Stimulated activated CD4-positive, alpha-beta T cell treated with anti-CD3 and anti-CD28 coated beads, Interleukin-15, amount 100 ng/mL, for 1 hour (primary cell): ENCODE results near the gene SASH3.

Experiments
- DNase-seq, 2 donors: peaks; one replicate each; pipeline ENCODE4 v3.0.0-alpha.2; 2020; ENCODE audit warnings: low read depth in 1 of 2, low spot score in 1 of 2

The SASH3 gene

GRCh38 chrX:129808158-129808828 lies 28.5 kb downstream of the SASH3 start:
- DNase-seq: no peak

GRCh38 chrX:129808829-129809796 lies 29.4 kb downstream of the SASH3 start:
- no peak for DNase-seq

- DNase-seq: no peak
Measured at GRCh38 chrX:129813662-129814368, 34.1 kb downstream of the SASH3 start.

GRCh38 chrX:129818123-129818522 lies 38.4 kb downstream of the SASH3 start:
- no peak for DNase-seq

GRCh38 chrX:129823115-129823514 lies 43.4 kb downstream of the SASH3 start:
- DNase-seq: peak in 1 of 2 donors; percentile 6

GRCh38 chrX:129823522-129823921 lies 43.8 kb downstream of the SASH3 start:
- no peak for DNase-seq

- DNase-seq: no peak
Measured at GRCh38 chrX:129824620-129825019, 44.9 kb downstream of the SASH3 start.

- no peak for DNase-seq
Measured at GRCh38 chrX:129825746-129826505, 46.2 kb downstream of the SASH3 start.

- no peak for DNase-seq
Measured at GRCh38 chrX:129830494-129830893, 50.7 kb downstream of the SASH3 start.

GRCh38 chrX:129831091-129831885 lies 51.5 kb downstream of the SASH3 start:
- DNase-seq: no peak

GRCh38 chrX:129833153-129833990 lies 53.6 kb downstream of the SASH3 start:
- DNase-seq: no peak

- DNase-seq: no peak
Measured at GRCh38 chrX:129836827-129837226, 57.1 kb downstream of the SASH3 start.

GRCh38 chrX:129840344-129840743 lies 60.6 kb downstream of the SASH3 start:
- no peak for DNase-seq

- DNase-seq: no peak
Measured at GRCh38 chrX:129842510-129843208, 62.9 kb downstream of the SASH3 start.

- no peak for DNase-seq
Measured at GRCh38 chrX:129843209-129843458, 63.4 kb downstream of the SASH3 start.

- DNase-seq: peak; percentile 61 to 70
Measured at GRCh38 chrX:129843459-129844306, 63.9 kb downstream of the SASH3 start, which contains the start of gene ZDHHC9. TSS of gene ZDHHC9 (minus strand) at chrX:129843886. CDS start at chrX:129841945, 1,941 bp downstream.
